Measurements from ENCODE around the gene RANGAP1. TPM values are rescaled to one million over a fixed set of nuclear protein-coding genes. Genes with fewer than 3 reads are reported as not detected.
A peak's percentile ranks its signal among the peaks of the same experiment; 100 is the strongest.

The RANGAP1 gene
- total RNA-seq, 1 donor from 2014 or later: 49.3 TPM

- peak in 1 of 2 experiments; percentile 63 for DNase-seq (ENCODE audit: low spot score in 2 of 2, unreplicated experiment in 2 of 2)
- peak overlapping the region; percentile 99 for H3K27ac Mint-ChIP-seq
- no peaks in the 10 kb centered on the region for H3K27me3 Mint-ChIP-seq (ENCODE audit: low read depth)
- no peaks in the 10 kb centered on the region for H3K9me3 Mint-ChIP-seq
- no peaks in the 10 kb centered on the region for H3K36me3 Mint-ChIP-seq
- H3K4me1 Mint-ChIP-seq: peaks cover 30% of the 10 kb centered on the region
- no peak overlapping the region for H3K4me3 Mint-ChIP-seq
- TF ChIP-seq CTCF (IDR thresholded peaks at IDR 0.05; ENCODE audit: unreplicated experiment): no peak
These were observed 4.6 kb upstream of the RANGAP1 start for GRCh38 chr22:41290262-41291221.

GRCh38 chr22:41289671-41290070 is 3.7 kb upstream of the RANGAP1 start:
- H3K27ac Mint-ChIP-seq: peak overlapping the region; percentile 97
- no peak for DNase-seq (ENCODE audit: low spot score in 2 of 2, unreplicated experiment in 2 of 2)
- TF ChIP-seq CTCF (IDR thresholded peaks at IDR 0.05; ENCODE audit: unreplicated experiment): no peak
- H3K27me3 Mint-ChIP-seq (ENCODE audit: low read depth): no peaks in the 10 kb centered on the region
- no peaks in the 10 kb centered on the region for H3K9me3 Mint-ChIP-seq
- peaks cover 37% of the 10 kb centered on the region for H3K4me1 Mint-ChIP-seq
- H3K36me3 Mint-ChIP-seq: no peaks in the 10 kb centered on the region
- H3K4me3 Mint-ChIP-seq: no peak overlapping the region

GRCh38 chr22:41288245-41288946 is 2.4 kb upstream of the RANGAP1 start:
- Mint-ChIP-seq H3K27me3 (ENCODE audit: low read depth) (no peaks in the 10 kb centered on the region), H3K9me3 (no peaks in the 10 kb centered on the region), H3K27ac (peak overlapping the region; percentile 85), H3K4me1 (peaks cover 40% of the 10 kb centered on the region), H3K36me3 (peaks cover 3% of the 10 kb centered on the region), H3K4me3 (peak overlapping the region; percentile 55)
- DNase-seq (ENCODE audit: low spot score in 2 of 2, unreplicated experiment in 2 of 2): no peak
- TF ChIP-seq CTCF (IDR thresholded peaks at IDR 0.05; ENCODE audit: unreplicated experiment): no peak

- DNase-seq (ENCODE audit: low spot score in 2 of 2, unreplicated experiment in 2 of 2): peak in 1 of 2 experiments; percentile 42
- Mint-ChIP-seq H3K27me3 (ENCODE audit: low read depth) (no peaks in the 10 kb centered on the region), H3K4me1 (peaks cover 40% of the 10 kb centered on the region), H3K4me3 (peak overlapping the region; percentile 81), H3K27ac (peak overlapping the region; percentile 96), H3K9me3 (no peaks in the 10 kb centered on the region), H3K36me3 (peaks cover 7% of the 10 kb centered on the region)
- no peak for TF ChIP-seq CTCF (IDR thresholded peaks at IDR 0.05; ENCODE audit: unreplicated experiment)
These were observed 678 bp upstream of the RANGAP1 start for GRCh38 chr22:41286639-41287091.

GRCh38 chr22:41285441-41285819 is 557 bp downstream of the RANGAP1 start:
- peak overlapping the region; percentile 96 for H3K27ac Mint-ChIP-seq
- H3K27me3 Mint-ChIP-seq (ENCODE audit: low read depth): no peaks in the 10 kb centered on the region
- peaks cover 9% of the 10 kb centered on the region for H3K36me3 Mint-ChIP-seq
- no peaks in the 10 kb centered on the region for H3K9me3 Mint-ChIP-seq
- peak overlapping the region; percentile 81 for H3K4me3 Mint-ChIP-seq
- DNase-seq (ENCODE audit: low spot score in 2 of 2, unreplicated experiment in 2 of 2): peak; percentile 31 to 65
- TF ChIP-seq CTCF (IDR thresholded peaks at IDR 0.05; ENCODE audit: unreplicated experiment): no peak
- H3K4me1 Mint-ChIP-seq: peaks cover 32% of the 10 kb centered on the region
